ENCODE measurements around the gene ZFYVE1.

Gene ZFYVE1

DNA sequence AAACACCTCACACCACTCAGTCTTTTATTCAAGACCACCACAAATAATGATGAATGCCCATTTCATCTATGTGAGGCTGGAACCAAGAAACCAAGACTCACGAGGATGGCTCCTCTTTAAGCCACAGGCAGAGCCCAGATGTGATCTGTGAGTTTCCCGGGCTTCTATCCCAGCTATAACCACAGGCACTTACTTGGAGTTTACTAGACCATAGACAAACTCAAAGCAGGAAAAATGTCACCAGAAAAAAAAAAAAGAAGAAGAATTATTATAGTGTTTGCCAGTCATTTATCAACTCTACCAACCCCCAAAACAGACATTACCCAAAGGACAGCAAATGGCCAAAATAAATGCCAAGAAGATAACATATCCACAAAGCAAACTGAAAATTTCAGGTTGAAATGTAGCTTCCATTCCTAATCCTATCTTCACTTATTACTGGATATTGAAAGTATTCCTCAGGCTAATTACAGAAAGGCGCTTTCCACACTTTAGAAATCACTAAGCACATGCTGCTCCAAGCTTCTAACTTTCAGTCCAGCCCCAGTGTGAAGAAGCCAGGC is 44.7 kb downstream of the ZFYVE1 start:
- H3K4me1 ChIP-seq (ENCODE audit: control insufficient read depth in 5 of 5, insufficient read depth in 5 of 5, low read length in 5 of 5) = peaks cover 0 to 3% (median 0%) of the 10 kb centered on the region in 5 donors
- H3K9me3 ChIP-seq (ENCODE audit: control insufficient read depth in 5 of 5, low read length in 5 of 5) = no peaks in the 10 kb centered on the region
- no peak overlapping the region for H3K27ac ChIP-seq (ENCODE audit: low read depth, low read length)
- H3K9ac ChIP-seq (ENCODE audit: low read length in 5 of 5) = no peak overlapping the region
- no peaks in the 10 kb centered on the region for H3K27me3 ChIP-seq (ENCODE audit: control insufficient read depth in 5 of 5, insufficient read depth in 4 of 5, low read length in 5 of 5)
- peaks cover 13 to 76% (median 58%) of the 10 kb centered on the region in 5 donors for H3K36me3 ChIP-seq (ENCODE audit: control insufficient read depth in 5 of 5, insufficient read depth in 5 of 5, low read length in 5 of 5)
- H3K4me3 ChIP-seq (ENCODE audit: low read depth in 1 of 5, low read length in 5 of 5) = no peak overlapping the region

DNA sequence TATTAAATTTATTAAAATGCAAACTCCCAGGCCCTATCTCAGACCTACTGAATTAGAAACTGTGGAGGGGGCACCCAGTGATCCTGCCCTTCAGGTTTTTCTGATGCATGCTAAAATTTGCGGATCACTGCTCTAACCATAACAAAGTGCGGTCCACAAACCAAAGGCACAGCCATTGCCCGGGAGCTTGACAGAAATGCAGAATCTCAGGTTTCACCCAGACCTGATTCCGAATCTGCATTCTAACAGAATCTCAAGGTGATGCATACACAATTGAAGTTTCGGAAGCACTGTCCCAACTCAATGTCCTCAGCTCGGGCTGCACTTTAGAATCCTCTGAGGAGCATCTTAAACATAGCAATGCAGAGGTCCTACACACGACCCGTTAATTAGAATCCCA is 46.0 kb downstream of the ZFYVE1 start:
- H3K27ac ChIP-seq (ENCODE audit: low read depth, low read length) = no peak overlapping the region
- no peak overlapping the region for H3K9ac ChIP-seq (ENCODE audit: low read length in 5 of 5)
- peaks cover 0 to 3% (median 0%) of the 10 kb centered on the region in 5 donors for H3K4me1 ChIP-seq (ENCODE audit: control insufficient read depth in 5 of 5, insufficient read depth in 5 of 5, low read length in 5 of 5)
- no peaks in the 10 kb centered on the region for H3K27me3 ChIP-seq (ENCODE audit: control insufficient read depth in 5 of 5, insufficient read depth in 4 of 5, low read length in 5 of 5)
- H3K9me3 ChIP-seq (ENCODE audit: control insufficient read depth in 5 of 5, low read length in 5 of 5) = no peaks in the 10 kb centered on the region
- H3K36me3 ChIP-seq (ENCODE audit: control insufficient read depth in 5 of 5, insufficient read depth in 5 of 5, low read length in 5 of 5) = peaks cover 10 to 75% (median 57%) of the 10 kb centered on the region in 5 donors
- H3K4me3 ChIP-seq (ENCODE audit: low read depth in 1 of 5, low read length in 5 of 5) = no peak overlapping the region

DNA sequence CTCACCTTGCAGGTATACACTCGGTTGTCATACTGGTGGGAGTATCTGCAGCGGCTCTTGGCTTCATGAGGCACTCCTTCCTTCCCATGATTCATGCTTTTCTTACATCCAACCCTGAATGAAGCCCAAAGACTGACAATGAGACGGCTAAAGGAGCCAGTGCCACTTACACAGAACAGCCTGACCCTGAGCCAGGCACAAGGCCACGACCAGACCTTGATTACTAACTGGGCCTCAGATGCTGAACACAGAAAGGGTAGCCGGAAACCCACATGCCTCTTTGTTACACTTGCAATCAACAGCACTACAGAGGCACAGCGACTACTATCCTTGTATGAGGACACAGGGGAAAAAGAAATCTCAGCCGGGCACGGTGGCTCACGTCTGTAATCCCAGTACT is 48.0 kb downstream of the ZFYVE1 start:
- H3K27me3 ChIP-seq (ENCODE audit: control insufficient read depth in 5 of 5, insufficient read depth in 4 of 5, low read length in 5 of 5) = no peaks in the 10 kb centered on the region
- no peaks in the 10 kb centered on the region for H3K4me1 ChIP-seq (ENCODE audit: control insufficient read depth in 5 of 5, insufficient read depth in 5 of 5, low read length in 5 of 5)
- no peak overlapping the region for H3K4me3 ChIP-seq (ENCODE audit: low read depth in 1 of 5, low read length in 5 of 5)
- H3K9me3 ChIP-seq (ENCODE audit: control insufficient read depth in 5 of 5, low read length in 5 of 5) = no peaks in the 10 kb centered on the region
- peaks cover 12 to 81% (median 70%) of the 10 kb centered on the region in 5 donors for H3K36me3 ChIP-seq (ENCODE audit: control insufficient read depth in 5 of 5, insufficient read depth in 5 of 5, low read length in 5 of 5)
- no peak overlapping the region for H3K27ac ChIP-seq (ENCODE audit: low read depth, low read length)
- no peak overlapping the region for H3K9ac ChIP-seq (ENCODE audit: low read length in 5 of 5)

DNA sequence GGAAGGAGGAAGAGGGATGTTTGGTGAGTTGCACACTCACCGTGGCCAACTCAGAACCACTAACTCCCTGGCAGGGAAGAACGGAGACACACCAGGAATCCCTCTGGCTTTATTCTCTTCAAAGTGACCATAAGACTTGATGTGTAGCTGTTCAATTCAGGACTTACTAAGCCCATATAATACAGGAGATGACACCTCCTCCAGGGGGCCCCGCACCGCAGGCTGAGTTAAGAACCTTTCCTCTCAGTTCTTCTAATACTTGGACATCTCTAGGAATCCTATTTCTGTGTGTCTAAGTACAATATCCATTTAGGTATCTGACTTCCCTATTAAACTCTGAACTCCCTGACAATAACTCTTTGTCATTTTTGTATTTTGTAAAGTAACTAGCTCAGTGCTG is 51.1 kb downstream of the ZFYVE1 start:
- H3K27me3 ChIP-seq (ENCODE audit: control insufficient read depth in 5 of 5, insufficient read depth in 4 of 5, low read length in 5 of 5) = no peaks in the 10 kb centered on the region
- no peaks in the 10 kb centered on the region for H3K9me3 ChIP-seq (ENCODE audit: control insufficient read depth in 5 of 5, low read length in 5 of 5)
- no peak overlapping the region for H3K4me3 ChIP-seq (ENCODE audit: low read depth in 1 of 5, low read length in 5 of 5)
- H3K36me3 ChIP-seq (ENCODE audit: control insufficient read depth in 5 of 5, insufficient read depth in 5 of 5, low read length in 5 of 5) = peaks cover 9 to 89% (median 79%) of the 10 kb centered on the region in 5 donors
- no peak overlapping the region for H3K9ac ChIP-seq (ENCODE audit: low read length in 5 of 5)
- H3K27ac ChIP-seq (ENCODE audit: low read depth, low read length) = no peak overlapping the region
- H3K4me1 ChIP-seq (ENCODE audit: control insufficient read depth in 5 of 5, insufficient read depth in 5 of 5, low read length in 5 of 5) = no peaks in the 10 kb centered on the region

DNA sequence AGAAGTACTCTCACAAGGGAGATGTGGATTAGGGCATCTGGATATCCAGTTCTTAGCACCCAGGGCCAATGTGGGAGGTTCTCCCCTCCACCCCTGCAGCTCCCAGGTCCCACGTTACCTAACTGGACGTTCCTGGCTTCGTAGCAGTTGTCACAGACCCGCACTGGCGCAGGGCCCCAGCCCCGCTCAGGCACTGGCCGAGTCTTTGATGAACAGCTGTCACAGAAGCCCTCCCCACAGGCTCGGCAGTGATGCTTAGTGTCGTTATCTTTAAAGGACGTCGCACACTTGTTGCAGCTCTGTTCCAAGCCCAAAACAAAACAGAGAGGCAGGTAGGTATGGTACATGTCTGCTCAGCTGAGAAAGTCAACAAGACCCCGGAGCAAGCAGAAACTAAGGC is 52.2 kb downstream of the ZFYVE1 start:
- no peak overlapping the region for H3K4me3 ChIP-seq (ENCODE audit: low read depth in 1 of 5, low read length in 5 of 5)
- H3K9me3 ChIP-seq (ENCODE audit: control insufficient read depth in 5 of 5, low read length in 5 of 5) = no peaks in the 10 kb centered on the region
- no peaks in the 10 kb centered on the region for H3K4me1 ChIP-seq (ENCODE audit: control insufficient read depth in 5 of 5, insufficient read depth in 5 of 5, low read length in 5 of 5)
- peaks cover 9 to 93% (median 83%) of the 10 kb centered on the region in 5 donors for H3K36me3 ChIP-seq (ENCODE audit: control insufficient read depth in 5 of 5, insufficient read depth in 5 of 5, low read length in 5 of 5)
- no peak overlapping the region for H3K27ac ChIP-seq (ENCODE audit: low read depth, low read length)
- H3K9ac ChIP-seq (ENCODE audit: low read length in 5 of 5) = no peak overlapping the region
- no peaks in the 10 kb centered on the region for H3K27me3 ChIP-seq (ENCODE audit: control insufficient read depth in 5 of 5, insufficient read depth in 4 of 5, low read length in 5 of 5)

DNA sequence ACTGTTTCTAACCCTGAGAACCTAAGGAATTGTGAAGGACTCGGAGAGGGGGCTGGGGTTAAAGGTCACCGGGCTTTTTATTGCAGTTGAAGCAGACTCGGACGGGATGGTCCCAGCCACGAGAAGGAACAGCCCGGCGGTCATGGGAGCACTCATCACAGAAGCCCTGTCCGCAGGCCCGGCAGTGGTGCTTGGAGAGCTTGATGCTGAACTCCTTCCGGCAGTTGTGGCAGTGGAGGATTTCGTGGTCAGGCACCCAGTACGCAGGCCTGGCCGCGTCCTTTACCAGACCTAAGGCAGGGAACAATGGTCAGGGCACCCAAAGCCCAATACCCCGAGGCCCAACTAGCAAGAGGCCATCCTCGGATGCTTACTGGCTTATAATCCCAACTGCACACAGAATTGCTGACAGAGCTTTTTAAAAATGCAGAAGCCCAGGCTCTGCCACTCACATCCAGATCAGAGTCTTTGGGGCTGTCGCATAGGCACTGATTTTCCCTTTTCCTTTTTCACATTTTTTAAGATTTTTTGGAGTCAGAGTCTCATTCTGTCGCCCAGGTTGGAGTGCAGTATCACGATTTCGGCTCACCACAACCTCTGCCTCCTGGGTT is 56.0 kb downstream of the ZFYVE1 start:
- H3K9me3 ChIP-seq (ENCODE audit: control insufficient read depth in 5 of 5, low read length in 5 of 5) = no peaks in the 10 kb centered on the region

GRCh38 chr14:72970058-72970630 is 56.8 kb downstream of the ZFYVE1 start:
- Histone ChIP-seq H3K4me1 (ENCODE audit: control insufficient read depth in 5 of 5, insufficient read depth in 5 of 5, low read length in 5 of 5) (no peaks in the 10 kb centered on the region), H3K4me3 (ENCODE audit: low read depth in 1 of 5, low read length in 5 of 5) (no peak overlapping the region), H3K27ac (ENCODE audit: low read depth, low read length) (no peak overlapping the region), H3K9ac (ENCODE audit: low read length in 5 of 5) (no peak overlapping the region), H3K9me3 (ENCODE audit: control insufficient read depth in 5 of 5, low read length in 5 of 5) (no peaks in the 10 kb centered on the region), H3K36me3 (ENCODE audit: control insufficient read depth in 5 of 5, insufficient read depth in 5 of 5, low read length in 5 of 5) (peaks cover 6 to 77% (median 60%) of the 10 kb centered on the region in 5 donors), H3K27me3 (ENCODE audit: control insufficient read depth in 5 of 5, insufficient read depth in 4 of 5, low read length in 5 of 5) (no peaks in the 10 kb centered on the region)

More for the DNA sequence above, 56.0 kb downstream of the ZFYVE1 start:
- H3K4me3 ChIP-seq (ENCODE audit: low read depth in 1 of 5, low read length in 5 of 5) = no peak overlapping the region
- peaks cover 6 to 85% (median 68%) of the 10 kb centered on the region in 5 donors for H3K36me3 ChIP-seq (ENCODE audit: control insufficient read depth in 5 of 5, insufficient read depth in 5 of 5, low read length in 5 of 5)
- no peak overlapping the region for H3K27ac ChIP-seq (ENCODE audit: low read depth, low read length)
- no peak overlapping the region for H3K9ac ChIP-seq (ENCODE audit: low read length in 5 of 5)
- H3K27me3 ChIP-seq (ENCODE audit: control insufficient read depth in 5 of 5, insufficient read depth in 4 of 5, low read length in 5 of 5) = no peaks in the 10 kb centered on the region
- no peaks in the 10 kb centered on the region for H3K4me1 ChIP-seq (ENCODE audit: control insufficient read depth in 5 of 5, insufficient read depth in 5 of 5, low read length in 5 of 5)

- Histone ChIP-seq H3K9me3 (ENCODE audit: control insufficient read depth in 5 of 5, low read length in 5 of 5) (no peaks in the 10 kb centered on the region), H3K27me3 (ENCODE audit: control insufficient read depth in 5 of 5, insufficient read depth in 4 of 5, low read length in 5 of 5) (no peaks in the 10 kb centered on the region), H3K4me1 (ENCODE audit: control insufficient read depth in 5 of 5, insufficient read depth in 5 of 5, low read length in 5 of 5) (no peaks in the 10 kb centered on the region), H3K36me3 (ENCODE audit: control insufficient read depth in 5 of 5, insufficient read depth in 5 of 5, low read length in 5 of 5) (peaks cover 0 to 59% (median 42%) of the 10 kb centered on the region in 5 donors), H3K9ac (ENCODE audit: low read length in 5 of 5) (no peak overlapping the region), H3K4me3 (ENCODE audit: low read depth in 1 of 5, low read length in 5 of 5) (no peak overlapping the region), H3K27ac (ENCODE audit: low read depth, low read length) (no peak overlapping the region)
Measured at GRCh38 chr14:72968316-72968715, 58.6 kb downstream of the ZFYVE1 start.

DNA sequence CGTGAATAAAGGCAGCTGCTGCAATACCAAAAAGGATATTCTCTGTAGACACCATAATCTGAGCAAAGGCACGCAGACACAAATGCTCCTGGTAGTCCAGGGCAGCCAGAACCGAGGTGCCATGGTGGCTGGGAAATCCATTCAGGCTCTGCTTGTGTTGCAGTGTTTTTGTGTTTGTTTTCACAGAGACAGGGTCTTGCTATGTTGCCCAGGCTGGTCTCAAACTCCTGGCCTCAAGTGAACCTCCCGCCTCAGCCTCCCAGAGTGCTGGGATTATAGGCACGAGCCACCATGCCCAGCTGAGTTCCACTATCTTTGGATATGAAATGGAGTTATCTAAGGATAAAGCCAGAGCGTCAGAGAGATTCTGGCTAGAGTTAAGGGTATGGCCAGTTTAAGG is 60.9 kb downstream of the ZFYVE1 start:
- H3K27me3 ChIP-seq (ENCODE audit: control insufficient read depth in 5 of 5, insufficient read depth in 4 of 5, low read length in 5 of 5) = no peaks in the 10 kb centered on the region
- no peak overlapping the region for H3K27ac ChIP-seq (ENCODE audit: low read depth, low read length)

DNA sequence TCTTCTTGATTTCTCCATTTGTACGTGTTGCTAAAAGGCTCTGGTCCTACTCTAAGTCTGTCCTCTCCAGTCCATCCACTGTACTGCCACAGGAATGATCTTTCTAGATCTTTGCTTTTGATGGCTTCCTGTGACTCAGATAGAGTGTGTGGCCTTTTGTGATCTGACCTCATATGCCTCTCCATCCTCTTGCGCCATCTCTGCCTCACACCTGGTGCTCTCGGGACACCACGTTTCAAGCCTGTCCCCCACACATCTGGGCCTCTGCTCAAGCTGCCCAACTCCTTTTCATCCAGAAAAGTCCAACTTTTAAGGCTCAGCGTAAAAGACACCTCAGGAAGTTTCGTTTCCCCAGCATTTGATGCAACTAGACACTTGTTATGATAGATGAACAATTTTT is 61.7 kb downstream of the ZFYVE1 start:
- H3K36me3 ChIP-seq (ENCODE audit: control insufficient read depth in 5 of 5, insufficient read depth in 5 of 5, low read length in 5 of 5) = peaks cover 0 to 43% (median 22%) of the 10 kb centered on the region in 5 donors

More for the DNA sequence above, 60.9 kb downstream of the ZFYVE1 start:
- H3K9me3 ChIP-seq (ENCODE audit: control insufficient read depth in 5 of 5, low read length in 5 of 5) = no peaks in the 10 kb centered on the region
- no peak overlapping the region for H3K9ac ChIP-seq (ENCODE audit: low read length in 5 of 5)
- H3K4me3 ChIP-seq (ENCODE audit: low read depth in 1 of 5, low read length in 5 of 5) = no peak overlapping the region
- no peaks in the 10 kb centered on the region for H3K4me1 ChIP-seq (ENCODE audit: control insufficient read depth in 5 of 5, insufficient read depth in 5 of 5, low read length in 5 of 5)
- H3K36me3 ChIP-seq (ENCODE audit: control insufficient read depth in 5 of 5, insufficient read depth in 5 of 5, low read length in 5 of 5) = peaks cover 0 to 44% (median 24%) of the 10 kb centered on the region in 5 donors

More for the DNA sequence above, 61.7 kb downstream of the ZFYVE1 start:
- no peak overlapping the region for H3K27ac ChIP-seq (ENCODE audit: low read depth, low read length)
- no peaks in the 10 kb centered on the region for H3K9me3 ChIP-seq (ENCODE audit: control insufficient read depth in 5 of 5, low read length in 5 of 5)
- no peaks in the 10 kb centered on the region for H3K27me3 ChIP-seq (ENCODE audit: control insufficient read depth in 5 of 5, insufficient read depth in 4 of 5, low read length in 5 of 5)
- H3K9ac ChIP-seq (ENCODE audit: low read length in 5 of 5) = no peak overlapping the region
- no peak overlapping the region for H3K4me3 ChIP-seq (ENCODE audit: low read depth in 1 of 5, low read length in 5 of 5)
- no peaks in the 10 kb centered on the region for H3K4me1 ChIP-seq (ENCODE audit: control insufficient read depth in 5 of 5, insufficient read depth in 5 of 5, low read length in 5 of 5)
